ENCODE measurements around the gene PIGV. TPM values are rescaled to one million over a fixed set of nuclear protein-coding genes. Genes with fewer than 3 reads are reported as not detected.
A peak's percentile ranks its signal among the peaks of the same experiment; 100 is the strongest.
"Not testable (repeated sequence)": the region's sequence is repeated elsewhere in the genome, so short reads cannot be mapped to it uniquely, and the experiment has no call there.

PIGV gene
- total RNA-seq, 1 donor from 2014 or later = 20.1 TPM

DNA sequence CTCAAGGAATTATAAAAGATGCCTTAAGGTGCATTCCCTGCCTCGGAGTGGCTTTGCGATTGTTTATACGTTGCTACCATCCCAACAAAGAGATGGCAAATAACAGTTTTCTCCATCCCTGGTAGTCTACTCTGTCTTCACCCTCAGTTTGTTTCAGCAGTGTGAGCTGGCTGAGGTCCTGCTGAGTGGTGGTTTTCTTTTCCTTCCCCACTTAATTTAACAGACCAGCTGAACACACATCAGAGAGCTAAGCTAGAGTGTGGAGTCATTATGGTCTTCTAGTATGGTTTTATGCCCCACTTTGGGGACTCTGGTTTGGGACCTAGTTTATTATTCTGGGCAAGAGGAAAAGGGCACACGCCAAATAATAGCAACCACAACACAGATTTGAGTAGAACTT, 2.2 kb downstream of the PIGV start:
- no peak for DNase-seq (ENCODE audit: low spot score)
- H3K27ac Mint-ChIP-seq = peak overlapping the region; percentile 96

DNA sequence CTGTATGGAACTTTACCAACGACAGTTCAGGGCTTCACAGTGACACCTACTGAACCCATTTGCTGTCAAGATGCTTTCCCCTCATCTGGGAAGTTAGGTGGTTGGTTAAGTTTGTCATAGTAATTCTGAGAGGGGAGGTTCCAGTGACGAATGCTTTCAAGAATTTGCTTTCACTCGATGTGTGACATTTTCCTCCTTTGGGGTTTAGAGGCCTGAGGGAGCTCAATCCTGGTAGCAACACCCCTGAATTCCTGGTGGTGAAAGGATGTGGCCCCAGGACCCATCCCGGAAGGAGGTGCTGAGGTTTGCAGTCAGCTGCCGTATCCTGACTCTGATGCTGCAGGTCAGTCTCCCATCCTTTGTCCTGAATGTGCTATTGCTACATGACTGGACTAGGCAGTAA, 2.8 kb downstream of the PIGV start:
- peak overlapping the region; percentile 74 for H3K4me3 Mint-ChIP-seq (ENCODE audit: low read depth)
- peak overlapping the region; percentile 96 for H3K27ac Mint-ChIP-seq
- intact Hi-C loops (cut with micrococcal nuclease) = loop anchor here (1.0 kb wide), 5 partner anchors 46 to 249 kb away; no protein-coding TSS in a partner anchor
- DNase-seq (ENCODE audit: low spot score) = no peak
- H3K27me3 Mint-ChIP-seq (ENCODE audit: low read depth) = no peaks in the 10 kb centered on the region
- H3K36me3 Mint-ChIP-seq (ENCODE audit: low read depth) = peaks cover 43% of the 10 kb centered on the region
- peaks cover 54% of the 10 kb centered on the region for H3K4me1 Mint-ChIP-seq (ENCODE audit: low read depth)
- no peaks in the 10 kb centered on the region for H3K9me3 Mint-ChIP-seq

More for the DNA sequence above, 2.2 kb downstream of the PIGV start:
- Mint-ChIP-seq H3K27me3 (ENCODE audit: low read depth) (no peaks in the 10 kb centered on the region), H3K9me3 (no peaks in the 10 kb centered on the region), H3K36me3 (ENCODE audit: low read depth) (peaks cover 37% of the 10 kb centered on the region), H3K4me3 (ENCODE audit: low read depth) (peak overlapping the region; percentile 74), H3K4me1 (ENCODE audit: low read depth) (peaks cover 58% of the 10 kb centered on the region)
- intact Hi-C loops (cut with micrococcal nuclease) = loop anchor here (1.0 to 2.0 kb wide), 8 partner anchors 43 to 289 kb away; no protein-coding TSS in a partner anchor

DNA sequence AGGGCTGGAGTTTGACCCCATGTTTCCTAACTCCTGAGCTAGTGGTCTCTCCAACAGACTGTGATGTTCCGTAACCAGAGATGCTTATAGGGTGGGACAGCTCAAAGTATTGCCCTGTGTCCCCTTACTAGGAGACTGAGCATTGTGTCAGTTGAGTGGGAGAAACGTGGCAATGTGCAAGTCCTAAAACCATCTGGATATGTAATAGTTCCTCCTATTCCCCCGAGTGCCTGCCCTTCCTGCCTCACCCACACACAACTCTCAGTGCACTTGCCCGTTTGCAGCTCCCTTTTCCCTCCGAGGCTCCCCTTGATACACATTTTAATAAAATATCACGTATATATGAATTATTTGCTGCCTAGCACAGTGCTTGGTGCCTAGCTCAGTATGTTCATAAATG, 3.4 kb downstream of the PIGV start:
- Mint-ChIP-seq H3K36me3 (ENCODE audit: low read depth) (peaks cover 44% of the 10 kb centered on the region), H3K4me3 (ENCODE audit: low read depth) (peak overlapping the region; percentile 74), H3K27me3 (ENCODE audit: low read depth) (no peaks in the 10 kb centered on the region), H3K9me3 (no peaks in the 10 kb centered on the region), H3K27ac (peak overlapping the region; percentile 96), H3K4me1 (ENCODE audit: low read depth) (peaks cover 48% of the 10 kb centered on the region)
- intact Hi-C loops (cut with micrococcal nuclease) = no loop called here
- no peak for DNase-seq (ENCODE audit: low spot score)

DNA sequence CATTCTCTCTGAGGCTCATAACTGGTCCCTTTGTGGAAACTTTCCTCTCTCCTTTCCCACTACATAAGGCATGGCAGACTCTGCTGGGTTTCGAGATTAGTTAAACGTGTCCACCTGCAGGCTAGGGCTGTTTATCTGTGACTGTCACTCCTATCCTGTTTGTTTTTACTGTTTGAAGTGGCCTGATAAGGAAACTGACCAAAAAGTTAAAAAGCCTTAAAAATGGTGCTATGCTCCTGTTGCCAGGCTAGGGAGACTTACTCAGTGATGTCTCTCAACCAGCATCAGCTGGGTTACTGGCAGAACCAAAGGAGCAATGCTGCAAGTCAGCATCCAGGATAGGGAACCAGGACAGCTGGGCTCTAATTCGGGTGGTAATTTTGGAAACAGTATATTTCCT, 3.9 kb downstream of the PIGV start:
- Mint-ChIP-seq H3K4me3 (ENCODE audit: low read depth) (peak overlapping the region; percentile 74), H3K9me3 (no peaks in the 10 kb centered on the region), H3K36me3 (ENCODE audit: low read depth) (peaks cover 49% of the 10 kb centered on the region), H3K27ac (peak overlapping the region; percentile 96), H3K27me3 (ENCODE audit: low read depth) (no peaks in the 10 kb centered on the region), H3K4me1 (ENCODE audit: low read depth) (peaks cover 43% of the 10 kb centered on the region)
- DNase-seq (ENCODE audit: low spot score) = no peak
- intact Hi-C loops (cut with micrococcal nuclease) = no loop called here

DNA sequence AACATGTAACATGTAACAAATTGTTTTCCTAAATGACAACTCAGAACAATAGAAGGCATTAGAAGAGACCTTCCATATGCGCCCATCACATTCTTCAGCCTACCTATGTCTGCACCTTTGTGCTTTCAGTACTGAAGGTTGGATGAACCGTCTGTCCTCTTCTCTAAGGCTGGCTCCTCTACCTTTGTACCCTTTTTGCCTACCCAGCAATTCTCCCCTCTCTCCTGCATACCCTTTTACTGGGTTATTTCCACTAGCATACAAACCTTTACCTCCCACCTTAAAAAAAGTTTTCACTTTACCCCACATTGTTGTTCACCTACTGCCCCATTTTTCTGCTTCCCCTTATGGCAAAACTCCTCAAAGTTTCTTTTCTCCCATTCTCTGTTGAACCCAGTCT, 5.2 kb downstream of the PIGV start:
- H3K4me1 Mint-ChIP-seq (ENCODE audit: low read depth) = peaks cover 40% of the 10 kb centered on the region
- peaks cover 57% of the 10 kb centered on the region for H3K36me3 Mint-ChIP-seq (ENCODE audit: low read depth)
- H3K27ac Mint-ChIP-seq = peak overlapping the region; percentile 8
- H3K4me3 Mint-ChIP-seq (ENCODE audit: low read depth) = no peak overlapping the region
- H3K27me3 Mint-ChIP-seq (ENCODE audit: low read depth) = no peaks in the 10 kb centered on the region
- intact Hi-C loops (cut with micrococcal nuclease) = no loop called here
- H3K9me3 Mint-ChIP-seq = no peaks in the 10 kb centered on the region
- no peak for DNase-seq (ENCODE audit: low spot score)

DNA sequence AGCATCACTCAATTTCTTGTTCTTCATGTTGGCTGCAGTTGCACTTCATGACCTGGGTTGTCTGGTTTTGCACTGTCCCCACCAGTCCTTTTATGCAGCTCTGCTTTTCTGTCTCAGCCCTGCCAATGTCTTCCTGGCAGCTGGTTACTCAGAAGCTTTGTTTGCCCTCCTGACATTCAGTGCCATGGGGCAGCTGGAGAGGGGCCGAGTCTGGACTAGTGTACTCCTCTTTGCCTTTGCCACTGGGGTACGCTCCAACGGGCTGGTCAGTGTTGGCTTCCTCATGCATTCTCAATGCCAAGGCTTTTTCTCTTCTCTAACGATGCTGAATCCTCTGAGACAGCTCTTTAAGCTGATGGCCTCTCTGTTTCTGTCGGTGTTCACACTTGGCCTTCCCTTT, 6.6 kb downstream of the PIGV start:
- H3K9me3 Mint-ChIP-seq = no peaks in the 10 kb centered on the region
- intact Hi-C loops (cut with micrococcal nuclease) = no loop called here
- no peak overlapping the region for H3K4me3 Mint-ChIP-seq (ENCODE audit: low read depth)
- peaks cover 61% of the 10 kb centered on the region for H3K36me3 Mint-ChIP-seq (ENCODE audit: low read depth)
- H3K4me1 Mint-ChIP-seq (ENCODE audit: low read depth) = peaks cover 43% of the 10 kb centered on the region
- H3K27ac Mint-ChIP-seq = no peak overlapping the region
- no peak for DNase-seq (ENCODE audit: low spot score)
- no peaks in the 10 kb centered on the region for H3K27me3 Mint-ChIP-seq (ENCODE audit: low read depth)

DNA sequence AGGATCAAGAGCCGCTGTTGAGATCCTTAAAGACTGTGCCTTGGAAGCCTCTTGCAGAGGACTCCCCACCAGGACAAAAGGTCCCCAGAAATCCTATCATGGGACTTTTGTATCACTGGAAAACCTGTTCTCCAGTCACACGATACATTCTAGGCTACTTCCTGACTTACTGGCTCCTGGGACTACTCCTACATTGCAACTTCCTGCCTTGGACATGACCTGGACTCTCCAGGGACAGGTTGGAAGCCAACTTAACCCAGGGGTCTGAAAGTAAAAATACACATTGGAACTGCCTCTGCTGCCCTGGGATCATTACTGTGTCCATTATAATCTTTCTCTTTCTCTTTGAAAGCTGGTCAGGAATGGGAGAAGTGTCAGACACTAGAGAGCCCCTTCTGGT, 9.9 kb downstream of the PIGV start:
- Mint-ChIP-seq H3K27ac (peak overlapping the region; percentile 73), H3K27me3 (ENCODE audit: low read depth) (no peaks in the 10 kb centered on the region), H3K9me3 (no peaks in the 10 kb centered on the region), H3K4me3 (ENCODE audit: low read depth) (no peak overlapping the region), H3K36me3 (ENCODE audit: low read depth) (peaks cover 63% of the 10 kb centered on the region), H3K4me1 (ENCODE audit: low read depth) (peaks cover 42% of the 10 kb centered on the region)
- no peak for DNase-seq (ENCODE audit: low spot score)
- intact Hi-C loops (cut with micrococcal nuclease) = no loop called here

DNA sequence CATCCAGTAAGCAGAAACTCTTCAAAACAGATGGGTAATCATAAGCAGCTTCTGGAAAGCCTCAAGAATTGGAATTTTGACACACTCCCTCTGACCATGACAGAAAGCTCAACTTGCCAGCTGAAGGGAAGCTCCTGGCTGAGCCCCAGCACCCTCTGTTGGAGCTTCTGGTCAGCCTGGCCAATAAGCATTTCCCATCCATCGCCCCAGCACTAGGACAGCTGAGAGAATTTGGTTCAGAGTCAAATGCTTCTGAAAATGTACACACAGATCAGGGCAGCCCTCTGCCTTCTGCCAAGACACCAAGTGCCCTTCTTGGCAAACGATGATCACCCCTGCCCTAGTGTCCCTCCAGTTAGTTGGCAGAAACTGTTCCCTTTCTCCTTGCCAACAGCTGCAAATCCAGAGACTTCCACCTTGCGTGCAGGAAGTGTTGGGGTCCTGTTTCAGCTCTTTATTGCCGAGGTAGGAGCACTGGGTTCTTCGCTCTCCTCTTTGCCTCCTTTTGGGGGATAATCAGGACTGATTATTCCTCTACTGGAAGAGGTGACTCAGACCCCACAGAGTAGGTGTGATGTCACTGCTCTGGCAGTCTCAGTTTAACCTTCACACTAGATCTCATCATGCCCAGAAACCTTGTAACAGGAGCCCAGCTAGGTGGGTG, 11.9 kb downstream of the PIGV start:
- Mint-ChIP-seq H3K36me3 (ENCODE audit: low read depth) (peaks cover 44% of the 10 kb centered on the region), H3K4me3 (ENCODE audit: low read depth) (no peak overlapping the region), H3K27me3 (ENCODE audit: low read depth) (no peaks in the 10 kb centered on the region), H3K9me3 (no peaks in the 10 kb centered on the region), H3K27ac (peak overlapping the region; percentile 81), H3K4me1 (ENCODE audit: low read depth) (peaks cover 36% of the 10 kb centered on the region)
- no peak for DNase-seq (ENCODE audit: low spot score)
- intact Hi-C loops (cut with micrococcal nuclease) = no loop called here

DNA sequence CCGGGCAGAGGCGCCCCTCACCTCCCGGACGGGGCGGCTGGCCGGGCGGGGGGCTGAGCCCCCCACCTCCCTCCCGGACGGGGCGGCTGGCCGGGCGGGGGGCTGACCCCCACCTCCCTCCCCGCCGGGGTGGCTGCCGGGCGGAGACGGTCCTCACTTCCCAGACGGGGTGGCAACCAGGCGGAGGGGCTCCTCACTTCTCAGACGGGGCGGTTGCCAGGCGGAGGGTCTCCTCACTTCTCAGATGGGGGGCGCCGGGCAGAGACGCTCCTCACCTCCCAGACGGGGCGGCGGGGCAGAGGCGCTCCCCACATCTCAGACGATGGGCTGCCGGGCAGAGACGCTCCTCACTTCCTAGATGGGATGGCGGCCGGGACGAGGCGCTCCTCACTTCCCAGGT, 16.2 kb downstream of the PIGV start:
- peaks cover 24% of the 10 kb centered on the region for H3K36me3 Mint-ChIP-seq (ENCODE audit: low read depth)
- H3K9me3 Mint-ChIP-seq; H3K4me3 Mint-ChIP-seq (ENCODE audit: low read depth); H3K27me3 Mint-ChIP-seq (ENCODE audit: low read depth); H3K27ac Mint-ChIP-seq; DNase-seq (ENCODE audit: low spot score); intact Hi-C loops (cut with micrococcal nuclease): not testable (repeated sequence)
- H3K4me1 Mint-ChIP-seq (ENCODE audit: low read depth) = peaks cover 35% of the 10 kb centered on the region

DNA sequence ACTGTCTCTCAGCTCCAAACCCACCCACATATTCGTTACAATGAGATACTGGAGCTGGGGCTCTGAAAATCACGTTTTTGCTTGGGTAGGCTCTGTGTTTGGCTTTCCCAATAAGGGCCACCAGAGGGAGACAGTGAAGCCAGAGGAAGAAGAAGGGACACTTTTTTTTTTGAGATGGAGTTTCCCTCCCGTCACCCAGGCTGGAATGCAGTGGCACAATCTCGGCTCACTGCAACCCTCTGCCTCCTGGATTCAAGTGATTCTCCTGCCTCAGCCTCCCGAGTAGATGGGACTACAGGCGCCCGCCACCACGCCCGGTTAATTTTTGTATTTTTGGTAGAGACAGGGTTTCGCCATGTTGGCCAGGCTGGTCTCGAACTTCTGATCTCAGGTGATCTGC, 22.4 kb downstream of the PIGV start:
- H3K4me3 Mint-ChIP-seq (ENCODE audit: low read depth); H3K36me3 Mint-ChIP-seq (ENCODE audit: low read depth); H3K27ac Mint-ChIP-seq; H3K27me3 Mint-ChIP-seq (ENCODE audit: low read depth); H3K9me3 Mint-ChIP-seq: not testable (repeated sequence)
- DNase-seq (ENCODE audit: low spot score) = peak; percentile 68
- peaks cover 20% of the 10 kb centered on the region for H3K4me1 Mint-ChIP-seq (ENCODE audit: low read depth)
- intact Hi-C loops (cut with micrococcal nuclease) = loop anchor here (2.0 to 5.0 kb wide), 2 partner anchors 19 to 67 kb away; no protein-coding TSS in a partner anchor

DNA sequence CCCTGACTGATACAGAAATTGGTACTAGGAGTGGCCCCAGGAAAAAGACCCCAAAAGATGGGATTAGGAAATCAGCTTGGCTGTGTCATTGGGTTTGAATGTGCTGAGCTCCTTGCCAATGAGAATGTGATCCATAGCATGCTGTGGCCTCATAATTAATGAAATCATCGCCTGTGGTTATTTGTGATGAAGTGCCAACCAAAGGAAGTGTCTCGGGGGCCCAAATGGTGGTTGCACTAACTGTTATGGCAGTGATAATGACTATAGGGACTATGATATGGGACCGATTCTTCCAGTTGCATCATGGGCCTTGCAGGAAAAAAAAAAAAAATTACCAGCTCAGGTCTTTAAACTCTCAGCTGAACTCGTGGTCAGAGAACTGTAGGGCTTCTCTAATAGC, 23.3 kb downstream of the PIGV start:
- Mint-ChIP-seq H3K4me1 (ENCODE audit: low read depth) (peaks cover 17% of the 10 kb centered on the region), H3K9me3 (no peaks in the 10 kb centered on the region), H3K27ac (no peak overlapping the region), H3K4me3 (ENCODE audit: low read depth) (no peak overlapping the region), H3K36me3 (ENCODE audit: low read depth) (no peaks in the 10 kb centered on the region), H3K27me3 (ENCODE audit: low read depth) (no peaks in the 10 kb centered on the region)
- DNase-seq (ENCODE audit: low spot score) = no peak
- intact Hi-C loops (cut with micrococcal nuclease) = loop anchor here (2.0 to 5.0 kb wide), 2 partner anchors 18 to 66 kb away; no protein-coding TSS in a partner anchor

DNA sequence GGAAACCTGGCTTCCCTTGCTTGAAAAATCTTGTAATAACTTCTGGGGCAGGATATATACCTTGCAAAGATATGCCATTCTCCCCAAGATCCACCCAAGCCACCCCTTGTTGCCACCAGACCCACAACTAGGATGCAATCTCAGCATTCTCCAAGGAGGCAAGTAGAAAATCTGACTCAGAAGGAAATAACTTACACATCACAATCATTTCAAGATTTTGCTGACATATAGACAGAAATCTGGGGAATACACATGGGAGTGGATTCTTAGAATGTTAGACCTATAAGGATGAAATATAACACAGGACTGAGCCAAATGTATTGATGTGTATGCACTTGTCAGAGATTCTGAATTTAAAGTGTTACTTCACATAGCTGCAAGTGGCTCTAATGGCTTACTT, 24.0 kb downstream of the PIGV start:
- no peak for DNase-seq (ENCODE audit: low spot score)
- no peak overlapping the region for H3K4me3 Mint-ChIP-seq (ENCODE audit: low read depth)
- peak overlapping the region; percentile 26 for H3K27ac Mint-ChIP-seq
- intact Hi-C loops (cut with micrococcal nuclease) = loop anchor here (2.0 to 5.0 kb wide), 2 partner anchors 17 to 66 kb away; no protein-coding TSS in a partner anchor
- no peaks in the 10 kb centered on the region for H3K27me3 Mint-ChIP-seq (ENCODE audit: low read depth)
- no peaks in the 10 kb centered on the region for H3K36me3 Mint-ChIP-seq (ENCODE audit: low read depth)
- peaks cover 17% of the 10 kb centered on the region for H3K4me1 Mint-ChIP-seq (ENCODE audit: low read depth)
- no peaks in the 10 kb centered on the region for H3K9me3 Mint-ChIP-seq

DNA sequence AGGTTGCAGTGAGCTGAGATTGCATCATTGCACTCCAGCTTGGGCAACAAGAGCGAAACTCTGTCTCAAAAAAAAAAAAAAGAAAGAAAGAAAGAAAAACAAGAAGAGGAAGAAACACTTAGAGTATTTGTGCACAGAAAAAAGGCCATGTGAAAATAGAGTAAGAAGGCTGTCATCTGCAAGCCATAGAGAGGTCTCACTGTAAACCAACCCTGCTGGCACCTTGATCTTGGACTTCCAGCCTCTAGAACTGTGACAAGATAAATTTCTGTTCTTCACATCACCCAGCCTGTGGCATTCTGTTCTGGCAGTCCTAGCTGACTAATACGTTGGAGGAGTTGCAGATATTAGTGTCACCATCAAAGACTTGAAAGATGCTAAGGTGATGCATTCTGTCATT, 26.6 kb downstream of the PIGV start:
- no peaks in the 10 kb centered on the region for H3K36me3 Mint-ChIP-seq (ENCODE audit: low read depth)
- no peaks in the 10 kb centered on the region for H3K9me3 Mint-ChIP-seq
- H3K27me3 Mint-ChIP-seq (ENCODE audit: low read depth) = no peaks in the 10 kb centered on the region
- intact Hi-C loops (cut with micrococcal nuclease) = loop anchor here (5.0 kb wide), 1 partner anchor 63 kb away; no protein-coding TSS in a partner anchor
- no peak overlapping the region for H3K27ac Mint-ChIP-seq
- DNase-seq (ENCODE audit: low spot score) = no peak
- no peak overlapping the region for H3K4me3 Mint-ChIP-seq (ENCODE audit: low read depth)
- peaks cover 15% of the 10 kb centered on the region for H3K4me1 Mint-ChIP-seq (ENCODE audit: low read depth)
